GM19240 (cell line): ENCODE measurements around the gene PDCL3.

Source experiments
- DNase-seq: peaks from one replicate; pipeline ENCODE4 v3.0.0; 2011; ENCODE audit warnings: low spot score; ENCODE audit not compliant: insufficient read length

The PDCL3 gene

GRCh38 chr2:100611079-100612029 lies 48.6 kb downstream of the PDCL3 start:
- DNase-seq = no peak

GRCh38 chr2:100612388-100613000 lies 49.7 kb downstream of the PDCL3 start:
- DNase-seq = no peak

GRCh38 chr2:100613719-100614118 lies 50.9 kb downstream of the PDCL3 start:
- no peak for DNase-seq

- DNase-seq = no peak
These were observed 51.7 kb downstream of the PDCL3 start for GRCh38 chr2:100614455-100615000.

GRCh38 chr2:100615471-100615870 lies 52.7 kb downstream of the PDCL3 start:
- DNase-seq = no peak

- DNase-seq = no peak
These were observed 53.1 kb downstream of the PDCL3 start for GRCh38 chr2:100615886-100616285.

GRCh38 chr2:100616841-100617390 lies 54.1 kb downstream of the PDCL3 start:
- no peak for DNase-seq

GRCh38 chr2:100619951-100620350 lies 57.2 kb downstream of the PDCL3 start:
- no peak for DNase-seq

GRCh38 chr2:100620481-100620880 lies 57.7 kb downstream of the PDCL3 start:
- no peak for DNase-seq

GRCh38 chr2:100621371-100621951 lies 58.7 kb downstream of the PDCL3 start:
- DNase-seq = no peak

- DNase-seq = no peak
These were observed 60.4 kb downstream of the PDCL3 start for GRCh38 chr2:100623033-100623715.

- no peak for DNase-seq
These were observed 61.1 kb downstream of the PDCL3 start for GRCh38 chr2:100623930-100624329.

GRCh38 chr2:100624536-100624935 lies 61.7 kb downstream of the PDCL3 start:
- no peak for DNase-seq

GRCh38 chr2:100625717-100626116 lies 62.9 kb downstream of the PDCL3 start:
- DNase-seq = no peak
